ENCODE data around the gene ARG2. TPM values are rescaled to one million over a fixed set of nuclear protein-coding genes. Genes with fewer than 3 reads are reported as not detected.
"Not testable (repeated sequence)": the region's sequence is repeated elsewhere in the genome, so short reads cannot be mapped to it uniquely, and the experiment has no call there.

Gene ARG2
- total RNA-seq, 4 donors from 2014 or later = 76.1 to 160 (median 95.0) TPM

- H3K27me3 ChIP-seq = no peaks in the 10 kb centered on the region
- no peaks in the 10 kb centered on the region for H3K9me3 ChIP-seq
- TF ChIP-seq CTCF (IDR thresholded peaks at IDR 0.05) (no peak), POLR2A (IDR thresholded peaks at IDR 0.05) (no peak)
- WGBS, 2 donors = 96 to 100% methylated on average over 2 of the region's 2 CpGs
- no peak for DNase-seq
- no peak overlapping the region for H3K4me3 ChIP-seq (replicated peaks in 1 of 3)
- H3K36me3 ChIP-seq = peaks cover 29 to 31% of the 10 kb centered on the region in 2 donors
- peaks cover 10 to 20% of the 10 kb centered on the region in 2 donors for H3K4me1 ChIP-seq
- H3K27ac ChIP-seq = no peak overlapping the region
- intact Hi-C loops (cut with DNase I) = no loop called here
Observed at GRCh38 chr14:67595392-67595791, 24.3 kb upstream of the ARG2 start.

GRCh38 chr14:67599698-67600561 lies 19.8 kb upstream of the ARG2 start, which contains the start of gene PIGH:
Gene PIGH, minus strand, starts transcription at chr14:67600268. Its CDS starts 65 bp downstream, at chr14:67600203.
- Histone ChIP-seq H3K9me3 (no peaks in the 10 kb centered on the region), H3K4me3 (replicated peaks in 1 of 3) (peak within 1 kb of the TSS; percentile 72 to 85 (median 77)), H3K36me3 (no peaks in the 10 kb centered on the region), H3K4me1 (peaks cover 13 to 30% of the 10 kb centered on the region in 2 donors), H3K27me3 (no peaks in the 10 kb centered on the region), H3K27ac (peak within 1 kb of the TSS; percentile 81 to 96 (median 90))
- intact Hi-C loops (cut with DNase I) = no loop called here
- DNase-seq = peak; percentile 84 to 89
- TF ChIP-seq CTCF (IDR thresholded peaks at IDR 0.05) = peak; percentile 24 to 58 (median 44)
- TF ChIP-seq POLR2A (IDR thresholded peaks at IDR 0.05) = peak; percentile 69 to 98
- WGBS, 2 donors = 6 to 8% methylated on average over 43 of the region's 77 CpGs

GRCh38 chr14:67600562-67600974 lies 19.2 kb upstream of the ARG2 start:
- DNase-seq; intact Hi-C loops (cut with DNase I); H3K36me3 ChIP-seq; H3K9me3 ChIP-seq; H3K27me3 ChIP-seq: not testable (repeated sequence)
- H3K4me1 ChIP-seq = peaks cover 13 to 30% of the 10 kb centered on the region in 2 donors
- 84 to 90% methylated on average over 21 of the region's 21 CpGs for WGBS, 2 donors
- H3K27ac ChIP-seq = peak overlapping the region; percentile 81 to 96 (median 90)
- H3K4me3 ChIP-seq (replicated peaks in 1 of 3) = peak overlapping the region in 2 of 3 donors; percentile 77 to 85

GRCh38 chr14:67602076-67602475 lies 17.6 kb upstream of the ARG2 start:
- Histone ChIP-seq H3K27me3 (no peaks in the 10 kb centered on the region), H3K36me3 (no peaks in the 10 kb centered on the region), H3K27ac (peak overlapping the region; percentile 90 to 96 (median 95)), H3K4me1 (peaks cover 13 to 29% of the 10 kb centered on the region in 2 donors), H3K9me3 (no peaks in the 10 kb centered on the region), H3K4me3 (replicated peaks in 1 of 3) (no peak overlapping the region)
- TF ChIP-seq CTCF (IDR thresholded peaks at IDR 0.05) (no peak), POLR2A (IDR thresholded peaks at IDR 0.05) (no peak)
- no peak for DNase-seq
- WGBS, 2 donors = 83 to 88% methylated on average over 7 of the region's 7 CpGs
- intact Hi-C loops (cut with DNase I) = no loop called here

- peaks cover 13 to 23% of the 10 kb centered on the region in 2 donors for H3K4me1 ChIP-seq
- no peak overlapping the region for H3K4me3 ChIP-seq (replicated peaks in 1 of 3)
- no peaks in the 10 kb centered on the region for H3K36me3 ChIP-seq
- WGBS, 2 donors = 24 to 33% methylated on average over 5 of the region's 5 CpGs
- peak overlapping the region; percentile 90 to 96 (median 95) for H3K27ac ChIP-seq
- DNase-seq = peak; percentile 86 to 90
- TF ChIP-seq CTCF (IDR thresholded peaks at IDR 0.05) = no peak
- peak in 1 of 2 donors; percentile 51 for TF ChIP-seq POLR2A (IDR thresholded peaks at IDR 0.05)
- intact Hi-C loops (cut with DNase I) = no loop called here
- no peaks in the 10 kb centered on the region for H3K27me3 ChIP-seq
- H3K9me3 ChIP-seq = no peaks in the 10 kb centered on the region
Observed at GRCh38 chr14:67602995-67603545, 16.6 kb upstream of the ARG2 start.
